AML-193 (cell line): ENCODE data around the gene ARFIP1.
"Not testable (repeated sequence)": the region's sequence is repeated elsewhere in the genome, so short reads cannot be mapped to it uniquely, and the experiment has no call there.

Experiments
- DNase-seq, 2 experiments: peaks; one replicate each; lab custom pipeline; 2025; lab: John Stamatoyannopoulos, UW

Gene ARFIP1

DNA sequence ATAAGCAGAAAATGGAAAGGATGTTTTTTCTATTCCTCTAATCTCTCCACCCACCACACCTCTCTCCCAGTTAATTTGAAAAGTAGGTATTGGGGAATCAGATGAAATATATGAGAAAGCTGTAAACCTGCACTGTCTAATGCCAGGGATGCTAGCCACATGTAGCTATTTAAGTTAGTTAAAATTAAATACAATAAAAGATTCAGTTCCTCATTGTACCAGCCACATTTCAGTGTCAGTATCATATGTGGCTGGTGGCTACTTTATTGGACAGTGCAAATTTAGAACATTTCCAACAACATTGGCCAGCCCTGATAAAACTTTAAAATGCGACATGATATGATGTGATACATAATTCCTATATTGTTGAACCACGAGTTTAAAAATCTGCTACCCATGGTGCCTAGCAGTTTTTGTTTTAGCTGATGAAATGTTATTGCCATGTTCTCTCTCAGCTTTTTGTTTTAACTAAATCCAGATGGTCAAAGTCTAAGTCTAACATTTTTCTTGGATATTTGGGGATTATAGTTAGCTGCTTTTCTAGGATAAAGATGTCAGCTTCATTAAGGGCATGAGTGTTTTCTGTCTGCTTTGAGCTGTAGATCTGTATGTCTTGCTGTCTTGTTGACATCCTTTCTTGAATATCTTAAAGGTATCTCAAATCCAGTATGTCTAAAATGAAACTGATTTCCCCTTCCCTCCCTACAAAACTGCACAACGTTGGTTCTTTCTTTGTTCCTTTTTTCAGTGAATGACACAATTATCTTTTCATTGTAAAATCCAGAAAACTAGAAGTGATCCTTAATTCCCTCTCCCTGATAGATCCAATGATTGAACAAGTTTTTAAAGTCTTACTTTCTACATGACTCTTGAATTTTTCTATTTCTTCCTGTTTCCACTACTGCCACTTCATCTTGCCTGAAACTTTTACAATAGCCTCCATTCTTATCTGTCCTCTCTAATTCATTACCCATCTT is 6.2 kb downstream of the ARFIP1 start:
- DNase-seq = no peak

DNA sequence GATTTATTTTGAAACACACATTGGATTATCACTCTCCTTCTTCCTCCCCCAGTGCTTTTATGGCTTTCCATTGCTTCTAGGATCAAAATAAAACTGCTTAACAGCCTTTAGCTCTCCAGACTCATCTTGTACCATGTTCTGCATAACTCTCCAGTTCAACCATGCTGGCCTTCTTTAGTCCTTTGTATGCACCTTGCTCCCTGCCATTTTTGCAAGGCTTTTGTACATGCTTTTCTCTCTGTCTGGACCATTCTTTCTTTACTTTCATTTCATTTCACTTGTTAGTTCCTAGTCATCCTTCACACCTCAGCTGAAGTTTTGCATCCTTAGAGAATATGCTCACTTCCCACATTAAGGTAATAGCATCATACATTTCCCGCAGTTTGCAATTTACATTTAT is 6.9 kb downstream of the ARFIP1 start:
- DNase-seq = no peak

DNA sequence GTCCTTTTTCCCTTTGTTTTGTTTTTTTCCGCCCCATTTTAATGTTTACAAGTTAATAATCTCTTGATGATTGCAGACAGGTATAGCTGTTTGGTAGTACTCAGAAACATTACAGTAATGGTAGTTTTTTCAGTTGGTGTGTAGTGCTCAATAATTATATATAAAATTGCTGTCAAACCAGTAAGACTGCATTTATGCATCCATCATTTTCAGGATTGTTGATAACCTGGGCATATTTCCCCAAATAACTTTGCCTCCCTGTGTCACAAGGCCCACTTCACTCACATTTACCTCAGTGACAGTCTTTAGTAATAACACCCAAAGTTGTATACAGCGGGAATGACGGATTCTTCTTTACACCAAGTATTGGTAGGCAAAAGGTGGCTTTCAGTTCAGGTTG is 16.1 kb downstream of the ARFIP1 start:
- no peak for DNase-seq

DNA sequence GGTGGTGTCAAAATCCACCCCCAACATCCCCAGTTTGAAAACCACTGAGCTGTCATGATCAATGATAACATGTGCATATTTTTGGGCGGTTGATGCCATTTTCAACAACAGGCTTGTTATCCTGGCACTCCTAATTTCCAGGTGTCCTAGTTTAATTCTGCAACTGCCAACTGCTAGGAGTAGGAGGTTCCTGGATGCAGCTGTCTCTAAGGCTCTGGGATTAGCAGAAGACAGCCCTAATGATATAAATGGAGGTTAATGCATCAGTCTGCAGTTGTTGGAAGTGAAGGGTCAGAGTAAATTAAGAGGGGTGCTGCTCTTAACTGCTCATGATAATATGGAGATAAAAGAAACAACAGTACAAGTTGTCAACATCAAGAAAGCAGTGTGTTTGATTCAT is 23.8 kb downstream of the ARFIP1 start:
- no peak for DNase-seq

DNA sequence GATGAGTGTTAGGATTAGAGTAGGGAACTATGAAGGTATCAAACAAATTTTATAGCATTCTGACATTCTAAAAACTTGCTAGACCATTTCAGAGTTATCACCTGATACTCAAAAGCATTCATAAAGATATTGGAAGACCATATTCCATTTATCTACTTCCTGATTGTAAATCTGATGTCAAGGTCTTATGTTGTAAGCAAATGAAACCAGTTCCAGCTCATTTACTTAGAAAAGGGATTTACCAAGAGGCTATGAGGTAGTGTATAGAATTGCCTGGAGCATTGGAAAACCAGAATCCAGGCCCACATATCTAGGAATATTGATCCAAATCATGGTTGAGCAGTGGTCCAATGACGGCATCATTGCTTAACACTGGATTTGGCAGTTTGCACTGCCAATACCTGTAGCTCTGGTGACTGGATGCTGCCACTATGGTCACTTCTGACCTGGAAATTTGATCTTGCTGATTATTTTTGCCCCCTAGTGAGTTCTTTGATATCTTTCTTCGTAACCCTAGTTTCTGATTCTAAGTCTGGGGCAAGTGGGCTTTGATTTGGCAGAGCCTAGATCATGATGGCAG is 25.4 kb downstream of the ARFIP1 start:
- no peak for DNase-seq

DNA sequence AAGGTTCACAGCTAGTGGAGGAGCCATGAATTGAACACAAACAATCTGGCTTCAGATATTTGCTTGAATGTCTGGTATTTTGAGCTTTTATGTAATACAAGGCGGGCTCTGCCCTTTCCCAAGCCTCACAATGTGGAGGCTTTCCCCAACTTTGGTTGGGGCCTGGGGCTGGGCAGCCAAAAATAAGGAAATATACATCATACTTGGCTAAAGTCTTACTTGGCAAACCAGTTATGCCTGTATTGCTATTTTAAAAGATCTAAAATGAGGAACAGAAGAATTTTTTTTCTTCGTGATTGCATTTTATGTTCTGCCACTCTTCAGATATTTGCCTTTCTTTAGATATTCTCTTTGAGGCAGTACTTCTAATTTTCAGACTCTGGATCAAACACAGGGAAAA is 26.1 kb downstream of the ARFIP1 start:
- DNase-seq = no peak

GRCh38 chr4:152806501-152807125 is 26.9 kb downstream of the ARFIP1 start:
- DNase-seq = no peak

- no peak for DNase-seq
These were observed 27.6 kb downstream of the ARFIP1 start for GRCh38 chr4:152807294-152807829.

GRCh38 chr4:152808670-152809069 is 28.9 kb downstream of the ARFIP1 start:
- DNase-seq = no peak

DNA sequence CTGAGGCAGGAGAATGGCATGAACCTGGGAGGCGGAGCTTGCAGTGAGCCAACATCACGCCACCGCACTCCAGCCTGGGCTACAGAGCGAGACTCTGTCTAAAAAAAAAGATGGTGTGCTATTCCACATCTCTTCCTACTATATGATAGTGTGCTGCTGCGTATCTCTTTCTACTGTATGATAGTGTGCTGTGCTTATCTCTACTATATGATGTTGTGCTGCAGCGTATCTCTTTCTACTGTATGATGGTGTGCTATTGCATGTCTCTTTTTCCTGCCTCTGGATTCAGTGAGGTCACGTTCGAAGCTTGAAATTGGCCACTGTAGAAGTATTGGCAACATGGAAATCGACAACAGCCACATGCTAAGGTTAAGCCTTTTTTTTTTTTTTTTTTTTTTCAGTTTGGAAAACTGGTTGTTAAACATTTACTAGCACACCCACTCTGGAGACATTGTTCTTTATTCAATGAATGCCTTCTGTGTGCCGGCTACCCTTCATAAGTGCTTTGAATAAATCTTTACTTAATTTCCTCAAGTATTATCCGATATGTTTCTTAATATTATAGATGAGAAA is 31.0 kb downstream of the ARFIP1 start:
- DNase-seq = no peak

GRCh38 chr4:152815078-152815477 is 35.3 kb downstream of the ARFIP1 start:
- DNase-seq = peak; percentile 39 to 43

DNA sequence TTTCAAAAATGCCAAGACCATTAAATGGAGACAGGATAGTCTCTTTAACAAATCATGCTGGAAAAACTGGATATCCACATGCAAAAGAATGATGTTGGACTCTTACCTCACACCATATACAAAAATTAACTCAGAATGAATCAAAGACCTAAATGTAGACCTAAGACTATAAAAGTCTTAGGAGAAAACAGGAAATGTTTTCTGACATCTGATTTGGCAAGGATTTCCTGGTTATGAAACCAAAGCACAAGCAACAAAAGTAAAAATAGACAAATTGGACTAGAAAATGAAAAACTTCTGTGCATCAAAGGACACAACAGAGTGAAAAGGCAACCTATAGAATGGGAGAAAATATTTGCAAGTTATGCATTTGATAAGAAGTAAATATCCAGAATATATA is 37.6 kb downstream of the ARFIP1 start:
- DNase-seq = peak; percentile 26 to 40

GRCh38 chr4:152819026-152819645 is 39.4 kb downstream of the ARFIP1 start:
- DNase-seq = no peak

- DNase-seq = no peak
These were observed 40.3 kb downstream of the ARFIP1 start for GRCh38 chr4:152820073-152820472.

DNA sequence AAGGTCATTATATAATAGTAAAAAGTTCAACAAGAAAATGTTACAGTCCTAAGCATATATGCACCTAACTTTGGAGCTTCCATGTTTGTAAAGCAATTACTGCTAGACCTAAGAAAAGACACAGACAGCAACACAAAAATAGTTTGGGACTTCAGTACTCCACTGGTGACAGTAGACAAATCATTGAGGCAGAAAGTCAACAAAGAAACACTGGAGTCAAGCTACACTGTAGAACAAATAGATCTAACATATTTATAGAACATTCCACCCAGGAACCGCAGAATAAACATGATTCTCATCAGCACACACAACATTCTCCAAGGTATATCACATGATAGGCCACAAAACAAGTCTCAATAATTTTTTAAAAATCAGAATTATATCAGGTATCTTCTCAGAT is 42.6 kb downstream of the ARFIP1 start:
- no peak for DNase-seq

GRCh38 chr4:152824561-152824960 is 44.8 kb downstream of the ARFIP1 start:
- no peak for DNase-seq

DNA sequence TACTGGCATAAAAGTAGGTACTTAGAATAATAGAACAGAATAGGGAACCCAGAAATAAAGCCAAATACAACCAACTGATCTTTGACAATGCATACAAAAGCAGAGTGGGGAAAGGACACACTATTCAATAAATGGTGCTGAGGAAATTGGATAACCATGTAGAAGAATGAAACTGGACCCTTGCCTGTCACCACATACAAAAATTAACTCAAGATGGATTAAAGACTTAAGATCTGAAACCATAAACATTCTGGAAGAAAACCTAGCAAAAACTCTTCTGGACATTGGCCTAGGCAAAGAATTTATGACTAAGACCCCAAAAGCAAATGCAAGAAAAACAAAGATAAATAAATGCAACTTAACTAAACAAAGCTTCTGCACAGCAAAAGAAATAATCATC is 45.6 kb downstream of the ARFIP1 start:
- DNase-seq = no peak

- no peak for DNase-seq
These were observed 48.4 kb downstream of the ARFIP1 start for GRCh38 chr4:152828122-152828521.

GRCh38 chr4:152831416-152831815 is 51.7 kb downstream of the ARFIP1 start:
- no peak for DNase-seq

GRCh38 chr4:152836936-152837335 is 57.2 kb downstream of the ARFIP1 start:
- no peak for DNase-seq

DNA sequence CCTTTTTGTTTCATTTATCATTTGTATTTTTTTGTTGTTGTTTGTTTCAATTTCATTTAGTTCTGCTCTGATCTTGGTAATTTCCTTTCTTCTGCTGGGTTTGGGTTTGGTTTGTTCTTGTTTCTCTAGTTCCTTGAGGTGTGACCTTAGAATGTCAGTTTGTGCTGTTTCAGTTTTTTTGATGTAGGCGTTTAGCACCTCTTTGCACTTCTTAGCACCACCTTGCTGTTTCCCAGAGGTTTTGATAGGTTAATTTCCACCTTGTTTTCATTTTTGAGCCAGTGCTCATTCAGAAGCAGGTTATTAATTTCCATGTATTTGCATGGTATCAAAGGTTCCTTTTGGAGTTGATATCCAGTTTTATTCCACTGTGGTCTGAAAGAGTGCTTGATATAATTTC is 60.0 kb downstream of the ARFIP1 start:
- DNase-seq = not testable (repeated sequence)
